Suprapubic skin (tissue), 4 donors: Measurements from ENCODE around the gene RNGTT.

Experiments used
- CTCF ChIP-seq, 2 donors: fragments of 200-600 bp in 1 of 2; fragments of 450-650 bp in 1 of 2; sonication (generic) in 1 of 2; IDR thresholded peaks; one replicate each; pipeline ENCODE4 v1.5.1; 2016 to 2019; ENCODE audit warnings: antibody characterized with exemption in 2 of 2, mild to moderate bottlenecking in 1 of 2, moderate library complexity in 1 of 2
- EP300 ChIP-seq: sonication (generic); formaldehyde crosslinking; IDR thresholded peaks from one replicate; pipeline ENCODE4 v1.6.1; 2017; ENCODE audit warnings: antibody characterized with exemption
- POLR2A ChIP-seq, 2 donors: fragments of 450-650 bp; IDR thresholded peaks; one replicate each; pipeline ENCODE4 v1.6.1; 2017; ENCODE audit warnings: antibody characterized with exemption in 2 of 2, mild to moderate bottlenecking in 2 of 2, moderate library complexity in 2 of 2
- POLR2AphosphoS5 ChIP-seq, 3 donors: sonication (generic); formaldehyde crosslinking; IDR thresholded peaks; one replicate each; pipeline ENCODE4 v1.6.1; 2017; ENCODE audit warnings: antibody characterized with exemption in 3 of 3

DNA sequence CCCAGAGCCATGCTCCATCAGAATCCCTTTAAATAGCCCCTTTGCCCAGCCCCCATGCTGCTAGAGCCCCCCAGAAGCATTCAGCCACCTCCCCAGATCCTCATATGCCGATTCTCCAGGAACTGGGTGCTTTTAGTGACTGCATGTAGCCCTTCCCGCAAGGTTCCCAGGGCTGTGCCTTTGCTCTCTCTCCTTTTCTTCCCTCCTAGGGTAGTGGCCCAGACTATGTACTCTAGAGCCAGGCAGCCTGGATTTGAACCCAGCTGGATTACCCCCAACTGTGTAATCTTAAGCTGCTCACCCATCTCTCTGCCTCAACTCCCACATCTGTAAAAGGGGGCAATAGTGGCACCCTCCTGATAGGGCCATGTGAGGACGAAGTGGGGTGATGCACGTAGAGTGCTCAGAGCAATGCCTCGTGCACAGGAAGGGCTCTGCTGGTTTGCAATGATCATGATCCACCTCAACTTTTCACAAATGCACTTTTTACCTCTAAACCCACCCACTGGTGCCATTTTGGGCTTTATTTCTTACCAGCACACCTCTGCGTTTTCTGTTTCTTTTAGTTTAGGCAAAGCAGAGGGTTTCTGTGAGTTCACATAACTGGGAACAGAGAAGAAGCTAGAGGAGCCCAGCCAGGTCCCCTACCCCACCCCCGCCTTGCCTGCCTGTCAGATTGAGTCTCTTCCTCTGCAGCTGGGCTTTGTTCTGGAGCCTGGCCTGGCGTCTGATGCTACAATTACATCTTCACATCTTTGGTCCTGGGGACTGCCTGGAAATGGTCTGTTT, 396.5 kb downstream of the RNGTT start:
- TF ChIP-seq CTCF (IDR thresholded peaks at IDR 0.05) (no peak), EP300 (no peak), POLR2AphosphoS5 (IDR thresholded peaks at IDR 0.05) (no peak), POLR2A (IDR thresholded peaks at IDR 0.05) (no peak)
